22Rv1 (cell line): Measurements from ENCODE around the gene MRGPRD.

Source experiments
- ZFX ChIP-seq: fragments of 450-650 bp; IDR thresholded peaks from 2 replicates; pipeline ENCODE4 v1.6.1; 2017; ENCODE audit warnings: antibody characterized with exemption, borderline replicate concordance
- TF ChIP-seq, protein P1 (sequence below): fragments of 450-650 bp; IDR thresholded peaks from 2 replicates; pipeline ENCODE4 v1.5.1; 2017; ENCODE audit warnings: mild to moderate bottlenecking

- TF ChIP-seq, protein P1, sequence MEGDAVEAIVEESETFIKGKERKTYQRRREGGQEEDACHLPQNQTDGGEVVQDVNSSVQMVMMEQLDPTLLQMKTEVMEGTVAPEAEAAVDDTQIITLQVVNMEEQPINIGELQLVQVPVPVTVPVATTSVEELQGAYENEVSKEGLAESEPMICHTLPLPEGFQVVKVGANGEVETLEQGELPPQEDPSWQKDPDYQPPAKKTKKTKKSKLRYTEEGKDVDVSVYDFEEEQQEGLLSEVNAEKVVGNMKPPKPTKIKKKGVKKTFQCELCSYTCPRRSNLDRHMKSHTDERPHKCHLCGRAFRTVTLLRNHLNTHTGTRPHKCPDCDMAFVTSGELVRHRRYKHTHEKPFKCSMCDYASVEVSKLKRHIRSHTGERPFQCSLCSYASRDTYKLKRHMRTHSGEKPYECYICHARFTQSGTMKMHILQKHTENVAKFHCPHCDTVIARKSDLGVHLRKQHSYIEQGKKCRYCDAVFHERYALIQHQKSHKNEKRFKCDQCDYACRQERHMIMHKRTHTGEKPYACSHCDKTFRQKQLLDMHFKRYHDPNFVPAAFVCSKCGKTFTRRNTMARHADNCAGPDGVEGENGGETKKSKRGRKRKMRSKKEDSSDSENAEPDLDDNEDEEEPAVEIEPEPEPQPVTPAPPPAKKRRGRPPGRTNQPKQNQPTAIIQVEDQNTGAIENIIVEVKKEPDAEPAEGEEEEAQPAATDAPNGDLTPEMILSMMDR = no peak
- no peak for TF ChIP-seq ZFX
Measured at GRCh38 chr11:68954836-68955606, 25.8 kb downstream of the MRGPRD start.
